Neural cell (in vitro differentiated cells): ENCODE results near the gene CDH20. TPM values are rescaled to one million over a fixed set of nuclear protein-coding genes. Genes with fewer than 3 reads are reported as not detected.

ENCODE experiments used
- H2AFZ ChIP-seq: fragments of 200-600, 300-800 bp; sonication (generic), shearing (Covaris generic); 2 replicates; pipeline ENCODE4 v1.6.0; 2014; ENCODE audit warnings: low read depth, mild to moderate bottlenecking, antibody characterized with exemption, low read length, moderate library complexity
- H3F3A ChIP-seq: fragments of 200-600 bp; shearing (Covaris generic); 2 replicates; pipeline ENCODE4 v1.6.1; 2016; ENCODE audit warnings: mild to moderate bottlenecking, moderate library complexity, mixed read lengths, antibody characterized with exemption, low read length; ENCODE audit not compliant: insufficient read depth, poor library complexity, severe bottlenecking
- H3K27ac ChIP-seq: fragments of 200-600, 300-800 bp; sonication (generic), shearing (Covaris generic); 2 replicates; pipeline ENCODE4 v1.5.1; 2014; ENCODE audit warnings: mild to moderate bottlenecking, low read length, moderate library complexity
- H3K27me3 ChIP-seq: fragments of 300-800, 200-600 bp; sonication (generic), shearing (Covaris generic); 2 replicates; pipeline ENCODE4 v1.6.0; 2014; ENCODE audit warnings: mild to moderate bottlenecking, low read depth, low read length, moderate library complexity; ENCODE audit not compliant: insufficient read depth
- H3K36me3 ChIP-seq: fragments of 300-800, 200-600 bp; sonication (generic), shearing (Covaris generic); 2 replicates; pipeline ENCODE4 v1.5.1; 2014; ENCODE audit warnings: mild to moderate bottlenecking, antibody characterized with exemption, low read length, moderate library complexity; ENCODE audit not compliant: insufficient read depth
- H3K4me2 ChIP-seq: fragments of 300-800, 200-600 bp; sonication (generic), shearing (Covaris generic); 2 replicates; pipeline ENCODE4 v1.6.0; 2014; ENCODE audit warnings: mild to moderate bottlenecking, low read length
- H3K4me3 ChIP-seq: fragments of 300-800, 200-600 bp; sonication (generic), shearing (Covaris generic); 2 replicates; pipeline ENCODE4 v1.5.1; 2014; ENCODE audit warnings: mild to moderate bottlenecking, low read length, moderate library complexity
- H3K79me2 ChIP-seq: fragments of 200-600 bp; shearing (Covaris generic); replicated peaks from 2 replicates; pipeline ENCODE4 v1.6.0; 2014; ENCODE audit warnings: mild to moderate bottlenecking, low read length, moderate library complexity; ENCODE audit not compliant: insufficient read depth
- H3K9ac ChIP-seq: fragments of 300-800, 200-600 bp; sonication (generic), shearing (Covaris generic); 2 replicates; pipeline ENCODE4 v1.6.1; 2016; ENCODE audit warnings: mild to moderate bottlenecking, low read length, mixed read lengths
- H3K9me2 ChIP-seq: fragments of 200-600 bp; shearing (Covaris generic); 2 replicates; pipeline ENCODE4 v1.6.1; 2016; ENCODE audit warnings: mild to moderate bottlenecking, low read length, mixed read lengths; ENCODE audit not compliant: insufficient read depth
- H3K9me3 ChIP-seq: fragments of 200-600, 300-800 bp; sonication (generic), shearing (Covaris generic); 2 replicates; pipeline ENCODE4 v1.6.1; 2016; ENCODE audit warnings: mild to moderate bottlenecking, mixed run types, low read length, moderate library complexity, mixed read lengths
- H4K20me1 ChIP-seq: fragments of 200-600 bp; shearing (Covaris generic); 2 replicates; pipeline ENCODE4 v1.6.1; 2016; ENCODE audit warnings: mild to moderate bottlenecking, mixed run types; ENCODE audit not compliant: insufficient read depth
- CTCF ChIP-seq: fragments of 450-650 bp; IDR thresholded peaks from 2 replicates; pipeline ENCODE4 v1.5.1; 2014; ENCODE audit warnings: antibody characterized with exemption, mild to moderate bottlenecking, moderate library complexity; ENCODE audit not compliant: poor library complexity, severe bottlenecking
- POLR2AphosphoS5 ChIP-seq: IDR thresholded peaks from 2 replicates; pipeline ENCODE4 v1.6.1; 2012
- RAD21 ChIP-seq: fragments of 450-650 bp; conservative IDR thresholded peaks from 2 replicates; pipeline ENCODE4 v1.6.1; 2014; ENCODE audit warnings: antibody characterized with exemption, mild to moderate bottlenecking, moderate library complexity
- REST ChIP-seq: IDR thresholded peaks from 2 replicates; pipeline ENCODE4 v1.6.1; 2012; ENCODE audit warnings: borderline replicate concordance
- TAF1 ChIP-seq: IDR thresholded peaks from 2 replicates; pipeline ENCODE4 v1.6.1; 2012; ENCODE audit warnings: low read depth
- polyA plus RNA-seq: library from polyadenylated mRNA; depleted of rRNA; stranded (reverse); fragments of >200 nt; gene quantifications from 2 replicates; pipeline ENCODE4 v1.2.3, GENCODE V29; 2014

CDH20 gene
- polyA plus RNA-seq, 1 donor from 2014 or later = 1.7 TPM

- Histone ChIP-seq H3K4me3 (no peak overlapping the region), H3K27me3 (no peaks in the 10 kb centered on the region), H3K36me3 (no peaks in the 10 kb centered on the region), H3K4me2 (no peak overlapping the region), H3K79me2 (no peaks in the 10 kb centered on the region), H2AFZ (no peak overlapping the region), H3K27ac (no peak overlapping the region), H3K9ac (no peak overlapping the region), H3F3A (no peaks in the 10 kb centered on the region), H3K9me3 (no peaks in the 10 kb centered on the region), H4K20me1 (no peaks in the 10 kb centered on the region), H3K9me2 (no peaks in the 10 kb centered on the region)
- TF ChIP-seq RAD21 = no peak
- TF ChIP-seq CTCF = no peak
- TF ChIP-seq POLR2AphosphoS5 = no peak
Measured at GRCh38 chr18:61352611-61353010, 19.4 kb downstream of the CDH20 start.

DNA sequence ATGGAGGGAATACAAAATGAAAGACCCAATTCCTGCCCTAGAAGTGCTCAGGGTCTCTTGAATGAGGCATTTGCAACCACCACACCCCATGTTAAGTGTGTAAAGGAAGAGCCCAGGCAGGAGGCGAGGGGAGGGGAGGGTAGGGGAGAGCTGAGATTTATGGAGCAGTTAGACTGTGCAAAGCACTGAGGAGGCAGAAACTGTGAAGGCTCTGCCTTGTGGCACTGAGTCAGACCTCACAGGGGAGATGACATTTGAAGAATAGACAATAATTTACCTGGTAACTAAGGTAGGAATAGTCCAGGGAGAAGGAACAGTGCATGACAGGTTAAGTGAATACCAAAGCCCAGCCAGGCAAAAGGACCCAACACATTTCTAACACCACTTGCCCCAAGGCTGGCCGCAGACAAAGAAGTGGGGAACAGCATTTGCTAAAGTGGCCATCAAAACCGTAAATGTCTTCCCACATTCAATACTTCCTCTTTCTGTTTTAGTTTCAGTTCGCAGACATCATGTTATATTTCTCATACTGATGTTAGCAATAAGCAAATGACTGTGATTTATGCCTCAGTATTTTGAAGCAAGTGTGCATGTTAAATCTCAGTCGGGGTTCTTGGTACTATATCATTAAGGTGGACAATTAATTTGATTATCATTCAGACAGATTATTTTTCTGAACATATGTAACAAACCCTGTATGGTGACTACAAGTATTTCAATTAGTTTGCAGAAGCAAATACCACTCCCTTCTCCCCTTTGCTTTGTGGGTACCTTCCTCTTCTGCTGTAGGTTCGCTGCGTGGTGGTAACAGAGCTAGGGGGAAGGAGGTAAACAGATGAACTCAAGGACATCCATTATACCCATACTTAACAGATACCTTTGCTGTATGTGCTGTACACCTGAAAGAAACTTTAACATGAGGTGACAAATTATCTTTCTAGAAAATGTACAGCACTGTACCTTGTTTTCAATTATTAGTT lies 27.5 kb downstream of the CDH20 start:
- no peaks in the 10 kb centered on the region for H3F3A ChIP-seq
- no peaks in the 10 kb centered on the region for H3K9me3 ChIP-seq
- H3K4me2 ChIP-seq = no peak overlapping the region
- H3K27me3 ChIP-seq = no peaks in the 10 kb centered on the region
- H3K4me3 ChIP-seq = no peak overlapping the region
- no peak overlapping the region for H3K9ac ChIP-seq
- TF ChIP-seq TAF1 = no peak
- no peak for TF ChIP-seq POLR2AphosphoS5
- TF ChIP-seq REST = no peak
- TF ChIP-seq CTCF = no peak
- H3K36me3 ChIP-seq = no peaks in the 10 kb centered on the region
- H3K27ac ChIP-seq = no peak overlapping the region
- no peak overlapping the region for H2AFZ ChIP-seq
- no peaks in the 10 kb centered on the region for H3K9me2 ChIP-seq
- no peaks in the 10 kb centered on the region for H3K79me2 ChIP-seq
- no peaks in the 10 kb centered on the region for H4K20me1 ChIP-seq
